HCT116 (cell line): ENCODE data around the gene C4orf46. TPM values are rescaled to one million over a fixed set of nuclear protein-coding genes. Genes with fewer than 3 reads are reported as not detected.

Experiments
- ATAC-seq: fragments of 200-7000 bp; cut with Tn5 transposase; 2 replicates; pipeline ENCODE4 v1.9.1; 2020; ENCODE audit warnings: mild to moderate bottlenecking, moderate library complexity
- BruUV-seq: library from RNA; stranded (reverse); fragments of 400-500 nt; replicated peaks from 2 replicates; lab custom pipeline; 2021; lab: Mats Ljungman, UMichigan
- CTCF ChIA-PET: fragments of 300-600 bp; sonication (Branson Sonifier 250); formaldehyde crosslinking; loops from one replicate; lab custom pipeline; 2021; ENCODE audit warnings: antibody characterized with exemption; lab: Charles Lee
- POLR2A ChIA-PET: fragments of 300-600, 350-600 bp; sonication (Branson Sonifier 250); formaldehyde crosslinking; loops from one replicate; lab custom pipeline; 2021; ENCODE audit warnings: antibody characterized with exemption; lab: Charles Lee
- RAD21 ChIA-PET, 2 experiments: fragments of 300-600 bp; sonication (Branson Sonifier 250); formaldehyde crosslinking; loops; one replicate each; lab custom pipeline; 2023; ENCODE audit warnings: low total read pairs in 2 of 2; ENCODE audit not compliant: uncharacterized antibody in 2 of 2, unreplicated experiment in 2 of 2, low non-redundant PET in 1 of 2; lab: Charles Lee
- DNase-seq: peaks from one replicate; pipeline ENCODE4 v3.0.0-alpha.2; 2010; ENCODE audit warnings: low read depth, low spot score
- H2AFZ ChIP-seq: fragments of 200-600 bp; shearing (Covaris generic), sonication (generic); 2 replicates; pipeline ENCODE4 v1.6.1; 2017; ENCODE audit warnings: low read depth, mixed run types, mixed read lengths, antibody characterized with exemption, low read length; ENCODE audit not compliant: poor library complexity, severe bottlenecking
- H3K27ac ChIP-seq: 2 replicates; pipeline ENCODE4 v1.5.1; 2012; ENCODE audit warnings: low read depth, low read length
- H3K27me3 ChIP-seq: fragments of 200-600 bp; sonication (generic); 2 replicates; pipeline ENCODE4 v1.6.1; 2016; ENCODE audit warnings: mixed run types, low read length, mixed read lengths; ENCODE audit not compliant: insufficient read depth
- H3K36me3 ChIP-seq, 2 experiments: fragments of 200-500 bp in 1 of 2; fragments of 200-600 bp in 1 of 2; sonication (Bioruptor generic) in 1 of 2; sonication (generic) in 1 of 2; 2 replicates each; pipeline versions ENCODE4 v1.5.1 to v1.6.1; 2014 to 2016; ENCODE audit warnings: low read length in 2 of 2, inconsistent platforms in 1 of 2, mixed read lengths in 1 of 2, mixed run types in 1 of 2; ENCODE audit not compliant: insufficient read depth in 2 of 2, control insufficient read depth in 1 of 2
- H3K4me1 ChIP-seq, 2 experiments: fragments of 200-600 bp in 1 of 2; sonication (generic) in 1 of 2; 2 replicates each; pipeline versions ENCODE4 v1.5.1 to v1.6.1; 2012 to 2017; ENCODE audit warnings: low read length in 2 of 2, inconsistent platforms in 1 of 2, mild to moderate bottlenecking in 1 of 2, mixed read lengths in 1 of 2, mixed run types in 1 of 2, moderate library complexity in 1 of 2; ENCODE audit not compliant: insufficient read depth in 2 of 2, control insufficient read depth in 1 of 2
- H3K4me2 ChIP-seq: fragments of 200-600 bp; sonication (generic); 2 replicates; pipeline ENCODE4 v1.6.1; 2017; ENCODE audit warnings: mixed run types, low read length, mixed read lengths
- H3K4me3 ChIP-seq, 2 experiments: fragments of 200-600 bp in 1 of 2; sonication (generic) in 1 of 2; replicated peaks in 1 of 2; 2 replicates each; pipeline ENCODE4 v1.5.1; 2011 to 2016; ENCODE audit warnings: low read length in 2 of 2, control low read depth in 1 of 2, low read depth in 1 of 2, mild to moderate bottlenecking in 1 of 2, mixed read lengths in 1 of 2, mixed run types in 1 of 2
- H3K79me2 ChIP-seq: fragments of 200-600 bp; sonication (generic); 2 replicates; pipeline ENCODE4 v1.6.1; 2017; ENCODE audit warnings: mild to moderate bottlenecking, mixed run types, low read length, moderate library complexity, mixed read lengths; ENCODE audit not compliant: insufficient read depth
- H3K9ac ChIP-seq: fragments of 200-600 bp; sonication (generic); 2 replicates; pipeline ENCODE4 v1.6.1; 2016; ENCODE audit warnings: low read length, mixed read lengths
- H3K9me2 ChIP-seq: fragments of 200-600 bp; sonication (generic), shearing (Covaris generic); 2 replicates; pipeline ENCODE4 v1.6.1; 2017; ENCODE audit warnings: mixed run types, mild to moderate bottlenecking, moderate library complexity; ENCODE audit not compliant: insufficient read depth
- H3K9me3 ChIP-seq, 2 experiments: fragments of 200-500 bp in 1 of 2; fragments of 200-600 bp in 1 of 2; sonication (Bioruptor generic) in 1 of 2; sonication (generic) in 1 of 2; 2 replicates each; pipeline ENCODE4 v1.6.1; 2014 to 2017; ENCODE audit warnings: low read length in 2 of 2, mixed read lengths in 2 of 2, inconsistent platforms in 1 of 2, low read depth in 1 of 2, mild to moderate bottlenecking in 1 of 2, mixed run types in 1 of 2, moderate library complexity in 1 of 2; ENCODE audit not compliant: control insufficient read depth in 1 of 2, insufficient read depth in 1 of 2
- H4K20me1 ChIP-seq: fragments of 200-600 bp; sonication (generic), shearing (Covaris generic); 2 replicates; pipeline ENCODE4 v1.6.1; 2017; ENCODE audit warnings: mixed run types, mild to moderate bottlenecking, moderate library complexity; ENCODE audit not compliant: insufficient read depth
- CBX3 ChIP-seq: IDR thresholded peaks from 2 replicates; pipeline ENCODE4 v1.6.1; 2012; ENCODE audit warnings: low read depth
- CEBPB ChIP-seq: IDR thresholded peaks from 2 replicates; pipeline ENCODE4 v1.6.1; 2012; ENCODE audit warnings: low read depth
- CTCF ChIP-seq, 3 experiments: fragments of 200-600 bp in 1 of 3; sonication (generic) in 1 of 3; IDR thresholded peaks in 2 of 3; conservative IDR thresholded peaks in 1 of 3; 2 replicates each; pipeline ENCODE4 v1.5.1; 2012 to 2017; ENCODE audit warnings: low read depth in 2 of 3, low read length in 2 of 3, antibody characterized with exemption in 1 of 3, borderline replicate concordance in 1 of 3, control low read depth in 1 of 3, mild to moderate bottlenecking in 1 of 3, mixed read lengths in 1 of 3, mixed run types in 1 of 3, moderate library complexity in 1 of 3; ENCODE audit not compliant: insufficient read depth in 1 of 3
- EGR1 ChIP-seq: IDR thresholded peaks from 2 replicates; pipeline ENCODE4 v1.6.1; 2012; ENCODE audit warnings: low read depth
- ELF1 ChIP-seq: IDR thresholded peaks from 2 replicates; pipeline ENCODE4 v1.6.1; 2012; ENCODE audit warnings: low read depth, borderline replicate concordance
- EZH2 ChIP-seq: fragments of 200-600 bp; sonication (generic); IDR thresholded peaks from 2 replicates; pipeline ENCODE4 v1.6.1; 2017; ENCODE audit warnings: antibody characterized with exemption, mixed run types
- EZH2phosphoT487 ChIP-seq: fragments of 200-600 bp; IDR thresholded peaks from 2 replicates; pipeline ENCODE4 v1.6.1; 2018; ENCODE audit warnings: antibody characterized with exemption, borderline replicate concordance
- JUND ChIP-seq: IDR thresholded peaks from 2 replicates; pipeline ENCODE4 v1.6.1; 2012
- MAX ChIP-seq: IDR thresholded peaks from 2 replicates; pipeline ENCODE4 v1.6.1; 2012
- POLR2A ChIP-seq: IDR thresholded peaks from 2 replicates; pipeline ENCODE4 v1.7.0; 2011; ENCODE audit warnings: borderline replicate concordance; ENCODE audit not compliant: insufficient read depth, insufficient read length; ENCODE audit errors: extremely low read depth
- POLR2AphosphoS5 ChIP-seq: IDR thresholded peaks from 2 replicates; pipeline ENCODE4 v1.6.1; 2011; ENCODE audit warnings: mild to moderate bottlenecking, low read depth, low read length, moderate library complexity
- REST ChIP-seq: IDR thresholded peaks from 2 replicates; pipeline ENCODE4 v1.6.1; 2012; ENCODE audit warnings: low read depth
- SP1 ChIP-seq: IDR thresholded peaks from 2 replicates; pipeline ENCODE4 v1.6.1; 2012; ENCODE audit warnings: low read depth
- TCF7L2 ChIP-seq: IDR thresholded peaks from 2 replicates; pipeline ENCODE4 v1.7.0; 2011; ENCODE audit warnings: borderline replicate concordance, inconsistent platforms; ENCODE audit not compliant: insufficient read depth, insufficient read length; ENCODE audit errors: extremely low read depth
- ZFX ChIP-seq: fragments of 450-650 bp; IDR thresholded peaks from 2 replicates; pipeline ENCODE4 v1.6.1; 2017
- intact Hi-C: fragments of 100-400 bp; cut with micrococcal nuclease; formaldehyde crosslinking; loops from 2 replicates; pipeline ENCODE4 v1.10.0; 2022
- total RNA-seq: library from RNA; stranded (reverse); gene quantifications from one replicate; pipeline ENCODE4 v1.2.1, GENCODE V29; 2021; ENCODE audit not compliant: unreplicated experiment

Gene C4orf46
- total RNA-seq, 1 experiment from 2014 or later: 16.3 TPM

GRCh38 chr4:158666892-158667291, 4.8 kb downstream of the C4orf46 start:
- ChIA-PET CTCF (no interaction called here), RAD21 (no interaction called here), POLR2A (no interaction called here)
- peaks cover 5 to 8% of the 10 kb centered on the region in 2 experiments; a peak in 3 of 4 replicates for H3K4me1 ChIP-seq
- DNase-seq (no peak), ATAC-seq (no peak)
- no TSS peak for BruUV-seq
- TF ChIP-seq CBX3 (no peak), ELF1 (no peak), MAX (no peak), CTCF (IDR thresholded peaks at IDR 0.05 in 2 of 3, conservative IDR thresholded peaks at IDR 0.05 in 1 of 3; ENCODE audit: borderline replicate concordance in 1 of 3, insufficient read depth in 1 of 3, low read depth in 2 of 3, low read length in 2 of 3) (no peak), POLR2A (no peak), ZFX (no peak), SP1 (no peak), EGR1 (no peak)
- no peaks in the 10 kb centered on the region for H3K9me3 ChIP-seq
- no peaks in the 10 kb centered on the region for H3K27me3 ChIP-seq
- peaks cover 48% of the 10 kb centered on the region for H3K79me2 ChIP-seq
- H3K27ac ChIP-seq: no peak overlapping the region
- no peak overlapping the region for H3K4me3 ChIP-seq
- no peaks in the 10 kb centered on the region for H4K20me1 ChIP-seq
- H3K9me2 ChIP-seq: no peaks in the 10 kb centered on the region
- H3K9ac ChIP-seq: no peak overlapping the region
- H3K36me3 ChIP-seq: peaks cover 0 to 4% of the 10 kb centered on the region in 2 experiments; a peak in 1 of 4 replicates
- intact Hi-C loops: no loop called here
- no peak overlapping the region for H3K4me2 ChIP-seq
- H2AFZ ChIP-seq: no peak overlapping the region

- no peaks in the 10 kb centered on the region for H4K20me1 ChIP-seq
- no peak overlapping the region for H3K4me3 ChIP-seq
- RAD21 ChIA-PET: no interaction called here
- H3K27ac ChIP-seq: no peak overlapping the region
- no peak for TF ChIP-seq TCF7L2
- TF ChIP-seq MAX: no peak
- no peak for TF ChIP-seq JUND
- no peak for TF ChIP-seq REST
- TF ChIP-seq EZH2phosphoT487: no peak
- no peak for TF ChIP-seq SP1
- TF ChIP-seq CEBPB: no peak
- TF ChIP-seq POLR2AphosphoS5: no peak
- no peak for TF ChIP-seq EZH2
- H3K27me3 ChIP-seq: no peaks in the 10 kb centered on the region
- no TSS peak for BruUV-seq
- H3K79me2 ChIP-seq: peaks cover 30% of the 10 kb centered on the region
- ATAC-seq: 0 out of 2 replicates have a peak, but pooled peaks have one; percentile 17
- H2AFZ ChIP-seq: no peak overlapping the region
- no peaks in the 10 kb centered on the region for H3K4me1 ChIP-seq
- POLR2A ChIA-PET: no interaction called here
- DNase-seq: no peak
- H3K4me2 ChIP-seq: no peak overlapping the region
- CTCF ChIA-PET: no interaction called here
- no peak overlapping the region for H3K9ac ChIP-seq
- intact Hi-C loops: no loop called here
- H3K9me2 ChIP-seq: no peaks in the 10 kb centered on the region
- no peaks in the 10 kb centered on the region for H3K9me3 ChIP-seq
- peaks cover 0 to 4% of the 10 kb centered on the region in 2 experiments; a peak in 1 of 4 replicates for H3K36me3 ChIP-seq
Observed at GRCh38 chr4:158664806-158665205, 6.9 kb downstream of the C4orf46 start.
